HepG2 (cell line): ENCODE measurements around the gene COBLL1. TPM values are rescaled to one million over a fixed set of nuclear protein-coding genes. Genes with fewer than 3 reads are reported as not detected.

Experiments
- BCL3 ChIP-seq: sonication (generic); formaldehyde crosslinking; IDR thresholded peaks from 2 replicates; pipeline ENCODE4 v1.5.1; 2020; ENCODE audit warnings: mild to moderate bottlenecking, missing genetic modification reagents, moderate library complexity
- CREB1 ChIP-seq, 2 experiments: fragments of 450-650 bp in 1 of 2; IDR thresholded peaks; 2 replicates each; pipeline ENCODE4 v1.6.1; 2016 to 2017; ENCODE audit warnings: control low read depth in 1 of 2, mild to moderate bottlenecking in 1 of 2, missing compliant biosample characterization in 1 of 2, missing genetic modification characterization in 1 of 2
- E2F2 ChIP-seq: sonication (generic); formaldehyde crosslinking; IDR thresholded peaks from 2 replicates; pipeline ENCODE4 v1.4.0; 2020; ENCODE audit warnings: missing genetic modification reagents, borderline replicate concordance
- EP300 ChIP-seq, 3 experiments: sonication (generic) in 1 of 3; formaldehyde crosslinking in 1 of 3; IDR thresholded peaks; 2 replicates each; pipeline versions ENCODE4 v1.5.1 to v1.6.1; 2011 to 2020; ENCODE audit warnings: low read depth in 2 of 3, low read length in 2 of 3, borderline replicate concordance in 1 of 3, improper control_type of control experiment in 1 of 3, mild to moderate bottlenecking in 1 of 3, missing genetic modification reagents in 1 of 3, moderate library complexity in 1 of 3
- KDM6A ChIP-seq: IDR thresholded peaks from 2 replicates; pipeline ENCODE4 v1.6.1; 2016; ENCODE audit warnings: low read depth
- NFE2L1 ChIP-seq: sonication (generic); formaldehyde crosslinking; IDR thresholded peaks from 2 replicates; pipeline ENCODE4 v1.4.0; 2020; ENCODE audit warnings: missing genetic modification reagents, mild to moderate bottlenecking, borderline replicate concordance
- NFRKB ChIP-seq: fragments of 450-650 bp; IDR thresholded peaks from 2 replicates; pipeline ENCODE4 v1.6.1; 2017
- TAF1 ChIP-seq: sonication (generic); formaldehyde crosslinking; IDR thresholded peaks from 2 replicates; pipeline ENCODE4 v1.4.0; 2020; ENCODE audit warnings: missing genetic modification reagents
- YEATS4 ChIP-seq: sonication (generic); formaldehyde crosslinking; IDR thresholded peaks from 2 replicates; pipeline ENCODE4 v1.4.0; 2020; ENCODE audit warnings: missing genetic modification reagents, borderline replicate concordance
- ZBTB46 ChIP-seq: sonication (generic); formaldehyde crosslinking; IDR thresholded peaks from 2 replicates; pipeline ENCODE4 v1.4.0; 2020; ENCODE audit warnings: mild to moderate bottlenecking, missing genetic modification reagents, borderline replicate concordance
- ZKSCAN8 ChIP-seq: IDR thresholded peaks from 2 replicates; pipeline ENCODE4 v1.6.1; 2016; ENCODE audit warnings: borderline replicate concordance, missing genetic modification reagents, missing compliant biosample characterization
- ZNF24 ChIP-seq: fragments of 450-650 bp; IDR thresholded peaks from 2 replicates; pipeline ENCODE4 v1.6.1; 2017; ENCODE audit warnings: antibody characterized with exemption, mild to moderate bottlenecking
- ZNF275 ChIP-seq: sonication (generic); formaldehyde crosslinking; IDR thresholded peaks from 2 replicates; pipeline ENCODE4 v1.8.0; 2022; ENCODE audit warnings: missing genetic modification reagents, mild to moderate bottlenecking, inconsistent platforms, borderline replicate concordance
- ZNF292 ChIP-seq: sonication (generic); formaldehyde crosslinking; IDR thresholded peaks from 2 replicates; pipeline ENCODE4 v1.8.1; 2022; ENCODE audit warnings: mild to moderate bottlenecking, low read depth, missing genetic modification reagents, borderline replicate concordance
- ZNF468 ChIP-seq: sonication (generic); formaldehyde crosslinking; IDR thresholded peaks from 2 replicates; pipeline ENCODE4 v1.8.0; 2022; ENCODE audit warnings: mild to moderate bottlenecking, moderate library complexity, missing genetic modification reagents
- ZNF598 ChIP-seq: sonication (generic); formaldehyde crosslinking; IDR thresholded peaks from 2 replicates; pipeline ENCODE4 v1.5.1; 2020; ENCODE audit warnings: mild to moderate bottlenecking, missing genetic modification reagents, borderline replicate concordance
- ZNF782 ChIP-seq: sonication (generic); formaldehyde crosslinking; IDR thresholded peaks from 2 replicates; pipeline ENCODE4 v1.4.0; 2020; ENCODE audit warnings: missing genetic modification reagents, mild to moderate bottlenecking, borderline replicate concordance
- ZNF883 ChIP-seq: sonication (generic); formaldehyde crosslinking; IDR thresholded peaks from 2 replicates; pipeline ENCODE4 v1.5.1; 2020; ENCODE audit warnings: mild to moderate bottlenecking, missing genetic modification reagents; ENCODE audit errors: not compliant biosample characterization
- polyA plus RNA-seq, 8 experiments: library from polyadenylated mRNA; depleted of rRNA in 3 of 8; stranded (reverse) in 7 of 8; unstranded in 1 of 8; fragments of >200 nt; fragmentation: Illumina TruSeq in 4 of 8; extraction: Trizol in 4 of 8; gene quantifications; 2 replicates each; pipeline versions ENCODE4 v1.2.1 to v1.2.3, GENCODE V29; 2011 to 2016; ENCODE audit warnings: low read depth in 4 of 8, missing spikeins in 1 of 8, mixed read lengths in 1 of 8; ENCODE audit not compliant: insufficient read depth in 1 of 8
- total RNA-seq, 5 experiments: library from RNA; depleted of rRNA; stranded (reverse); fragments of >200 nt; fragmentation: Illumina TruSeq; extraction: Trizol; gene quantifications; 2 replicates each; pipeline ENCODE4 v1.2.3, GENCODE V29; 2016; ENCODE audit warnings: low read depth in 1 of 5
- TF ChIP-seq, protein P1 (sequence below): sonication (generic); formaldehyde crosslinking; conservative IDR thresholded peaks from 2 replicates; pipeline ENCODE4 v1.4.0; 2020; ENCODE audit warnings: missing genetic modification reagents
- TF ChIP-seq, protein P2 (sequence below): IDR thresholded peaks from 2 replicates; pipeline ENCODE4 v1.6.1; 2016; ENCODE audit warnings: mild to moderate bottlenecking

The COBLL1 gene
- total and polyA plus RNA-seq, 2 of the 13 experiments (the other 11 are each of a cell fraction or from before 2014, with no cell fraction given), result 32.6 to 86.8 TPM

GRCh38 chr2:164697688-164698461 is 143.7 kb downstream of the COBLL1 start (continued):
- TF ChIP-seq E2F2 (CRISPR knock-in tag) (no peak), ZNF275 (CRISPR knock-in tag) (no peak), TAF1 (CRISPR knock-in tag) (no peak), ZKSCAN8 (CRISPR knock-in tag) (no peak), ZNF468 (CRISPR knock-in tag) (no peak), ZNF24 (no peak), EP300 (IDR thresholded peaks at IDR 0.05; ENCODE audit: low read depth in 2 of 2, low read length in 2 of 2) (no peak; a peak in 1 of 4 replicates), EP300 (CRISPR knock-in tag; IDR thresholded peaks at IDR 0.05; ENCODE audit: borderline replicate concordance) (no peak), ZNF598 (CRISPR knock-in tag) (no peak), NFE2L1 (CRISPR knock-in tag) (no peak), ZBTB46 (CRISPR knock-in tag) (no peak), NFRKB (no peak), ZNF292 (no peak), KDM6A (CRISPR knock-in tag) (no peak), ZNF883 (CRISPR knock-in tag) (no peak), CREB1 (IDR thresholded peaks at IDR 0.05) (no peak), CREB1 (CRISPR knock-in tag; IDR thresholded peaks at IDR 0.05) (peak; percentile 42; the same call in 1 of the 2 replicates), ZNF782 (CRISPR knock-in tag) (no peak), YEATS4 (CRISPR knock-in tag) (no peak), BCL3 (CRISPR knock-in tag) (no peak)
- TF ChIP-seq, protein P1, sequence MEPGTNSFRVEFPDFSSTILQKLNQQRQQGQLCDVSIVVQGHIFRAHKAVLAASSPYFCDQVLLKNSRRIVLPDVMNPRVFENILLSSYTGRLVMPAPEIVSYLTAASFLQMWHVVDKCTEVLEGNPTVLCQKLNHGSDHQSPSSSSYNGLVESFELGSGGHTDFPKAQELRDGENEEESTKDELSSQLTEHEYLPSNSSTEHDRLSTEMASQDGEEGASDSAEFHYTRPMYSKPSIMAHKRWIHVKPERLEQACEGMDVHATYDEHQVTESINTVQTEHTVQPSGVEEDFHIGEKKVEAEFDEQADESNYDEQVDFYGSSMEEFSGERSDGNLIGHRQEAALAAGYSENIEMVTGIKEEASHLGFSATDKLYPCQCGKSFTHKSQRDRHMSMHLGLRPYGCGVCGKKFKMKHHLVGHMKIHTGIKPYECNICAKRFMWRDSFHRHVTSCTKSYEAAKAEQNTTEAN (CRISPR knock-in tag), result no peak
- TF ChIP-seq, protein P2, sequence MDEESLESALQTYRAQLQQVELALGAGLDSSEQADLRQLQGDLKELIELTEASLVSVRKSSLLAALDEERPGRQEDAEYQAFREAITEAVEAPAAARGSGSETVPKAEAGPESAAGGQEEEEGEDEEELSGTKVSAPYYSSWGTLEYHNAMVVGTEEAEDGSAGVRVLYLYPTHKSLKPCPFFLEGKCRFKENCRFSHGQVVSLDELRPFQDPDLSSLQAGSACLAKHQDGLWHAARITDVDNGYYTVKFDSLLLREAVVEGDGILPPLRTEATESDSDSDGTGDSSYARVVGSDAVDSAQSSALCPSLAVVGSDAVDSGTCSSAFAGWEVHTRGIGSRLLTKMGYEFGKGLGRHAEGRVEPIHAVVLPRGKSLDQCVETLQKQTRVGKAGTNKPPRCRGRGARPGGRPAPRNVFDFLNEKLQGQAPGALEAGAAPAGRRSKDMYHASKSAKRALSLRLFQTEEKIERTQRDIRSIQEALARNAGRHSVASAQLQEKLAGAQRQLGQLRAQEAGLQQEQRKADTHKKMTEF, result 0 out of 2 replicates have a peak, but pooled peaks have one; percentile 24
